GM10248 (cell line): Measurements from ENCODE around the gene HCN1.

Experiments
- CTCF ChIA-PET: fragments of 300-600 bp; sonication (Branson Sonifier 250); formaldehyde crosslinking; extraction: SDS; loops from one replicate; lab custom pipeline; 2021; ENCODE audit warnings: antibody characterized with exemption; lab: Yijun Ruan, JAX
- POLR2A ChIA-PET: fragments of 350-650 bp; sonication (Branson Sonifier 250); formaldehyde crosslinking; extraction: SDS; loops from one replicate; lab custom pipeline; 2020; ENCODE audit warnings: antibody characterized with exemption; lab: Yijun Ruan, JAX
- DNase-seq: peaks from one replicate; pipeline ENCODE4 v3.0.0; 2012; ENCODE audit errors: extremely low spot score
- TF ChIP-seq, protein P1 (sequence below): IDR thresholded peaks from 2 replicates; pipeline ENCODE4 v1.5.1; 2012; ENCODE audit warnings: mild to moderate bottlenecking, low read depth; ENCODE audit errors: extremely low read depth, missing control alignments, control extremely low read depth

HCN1 gene

GRCh38 chr5:45684118-45684517, 12.1 kb downstream of the HCN1 start:
- DNase-seq: no peak
- POLR2A ChIA-PET: no interaction called here
- TF ChIP-seq, protein P1, sequence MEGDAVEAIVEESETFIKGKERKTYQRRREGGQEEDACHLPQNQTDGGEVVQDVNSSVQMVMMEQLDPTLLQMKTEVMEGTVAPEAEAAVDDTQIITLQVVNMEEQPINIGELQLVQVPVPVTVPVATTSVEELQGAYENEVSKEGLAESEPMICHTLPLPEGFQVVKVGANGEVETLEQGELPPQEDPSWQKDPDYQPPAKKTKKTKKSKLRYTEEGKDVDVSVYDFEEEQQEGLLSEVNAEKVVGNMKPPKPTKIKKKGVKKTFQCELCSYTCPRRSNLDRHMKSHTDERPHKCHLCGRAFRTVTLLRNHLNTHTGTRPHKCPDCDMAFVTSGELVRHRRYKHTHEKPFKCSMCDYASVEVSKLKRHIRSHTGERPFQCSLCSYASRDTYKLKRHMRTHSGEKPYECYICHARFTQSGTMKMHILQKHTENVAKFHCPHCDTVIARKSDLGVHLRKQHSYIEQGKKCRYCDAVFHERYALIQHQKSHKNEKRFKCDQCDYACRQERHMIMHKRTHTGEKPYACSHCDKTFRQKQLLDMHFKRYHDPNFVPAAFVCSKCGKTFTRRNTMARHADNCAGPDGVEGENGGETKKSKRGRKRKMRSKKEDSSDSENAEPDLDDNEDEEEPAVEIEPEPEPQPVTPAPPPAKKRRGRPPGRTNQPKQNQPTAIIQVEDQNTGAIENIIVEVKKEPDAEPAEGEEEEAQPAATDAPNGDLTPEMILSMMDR: no peak
- CTCF ChIA-PET: no interaction called here

GRCh38 chr5:45680950-45681349, 15.2 kb downstream of the HCN1 start:
- TF ChIP-seq, protein P1: no peak
- ChIA-PET POLR2A (no interaction called here), CTCF (no interaction called here)
- no peak for DNase-seq

GRCh38 chr5:45677524-45677923, 18.7 kb downstream of the HCN1 start:
- no peak for DNase-seq
- TF ChIP-seq, protein P1: no peak
- ChIA-PET POLR2A (no interaction called here), CTCF (no interaction called here)

DNA sequence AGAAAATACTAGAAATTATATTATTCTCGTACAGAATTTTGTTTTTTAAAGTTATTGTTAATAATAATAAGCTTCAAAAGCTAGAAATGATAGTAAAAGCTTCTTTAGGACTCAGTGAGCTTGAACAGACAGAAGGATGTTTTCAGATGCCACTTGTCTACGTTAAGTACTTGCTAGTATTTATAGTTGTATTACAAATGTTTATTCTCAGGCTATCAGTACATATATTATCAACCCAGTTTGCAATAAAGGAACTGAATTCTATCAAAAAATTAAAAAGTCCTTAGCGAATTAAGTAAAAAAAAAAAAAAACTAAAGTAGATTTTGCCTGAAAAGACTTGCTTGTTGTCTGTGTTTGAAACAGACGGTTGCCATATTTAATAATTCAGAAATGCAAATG, 23.9 kb downstream of the HCN1 start:
- CTCF ChIA-PET: no interaction called here
- POLR2A ChIA-PET: no interaction called here
- TF ChIP-seq, protein P1: no peak
- no peak for DNase-seq

DNA sequence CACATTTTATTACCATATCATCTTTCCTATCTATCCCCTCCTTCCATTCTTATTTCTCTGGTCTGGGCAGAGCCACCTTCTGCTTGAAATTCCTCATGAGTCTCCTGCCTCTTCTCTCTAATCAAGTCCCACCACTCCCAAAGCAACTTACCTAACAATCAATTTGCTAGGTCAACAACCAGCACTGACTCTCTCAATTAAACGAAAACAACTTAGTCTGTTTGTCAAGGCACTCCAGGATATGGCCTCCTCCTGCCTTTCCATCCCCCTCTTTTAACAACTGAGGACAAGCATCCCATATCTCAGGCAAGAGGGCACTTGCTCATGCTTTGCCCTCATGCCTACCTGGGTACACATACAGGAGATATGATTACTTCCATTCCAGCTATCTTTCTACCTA, 47.4 kb downstream of the HCN1 start:
- DNase-seq: no peak
- ChIA-PET CTCF (no interaction called here), POLR2A (no interaction called here)
- TF ChIP-seq, protein P1: no peak

GRCh38 chr5:45643056-45643455, 53.1 kb downstream of the HCN1 start:
- TF ChIP-seq, protein P1: no peak
- CTCF ChIA-PET: no interaction called here
- no peak for DNase-seq
- POLR2A ChIA-PET: no interaction called here

GRCh38 chr5:45642370-45642769, 53.8 kb downstream of the HCN1 start:
- DNase-seq: no peak
- CTCF ChIA-PET: interaction anchor here (1.2 kb wide), 1 partner anchor 17 kb away, joined by 3 read pairs; no protein-coding TSS in a partner anchor

More at GRCh38 chr5:45642370-45642769, 53.8 kb downstream of the HCN1 start:
- TF ChIP-seq, protein P1: no peak
- POLR2A ChIA-PET: no interaction called here
